Superior temporal gyrus (tissue), 1 donor: ENCODE measurements around the gene DOCK3.

Experiments
- DNase-seq: peaks from one replicate; pipeline ENCODE4 v3.0.0-alpha.2; 2016; ENCODE audit errors: extremely low spot score

The DOCK3 gene

DNA sequence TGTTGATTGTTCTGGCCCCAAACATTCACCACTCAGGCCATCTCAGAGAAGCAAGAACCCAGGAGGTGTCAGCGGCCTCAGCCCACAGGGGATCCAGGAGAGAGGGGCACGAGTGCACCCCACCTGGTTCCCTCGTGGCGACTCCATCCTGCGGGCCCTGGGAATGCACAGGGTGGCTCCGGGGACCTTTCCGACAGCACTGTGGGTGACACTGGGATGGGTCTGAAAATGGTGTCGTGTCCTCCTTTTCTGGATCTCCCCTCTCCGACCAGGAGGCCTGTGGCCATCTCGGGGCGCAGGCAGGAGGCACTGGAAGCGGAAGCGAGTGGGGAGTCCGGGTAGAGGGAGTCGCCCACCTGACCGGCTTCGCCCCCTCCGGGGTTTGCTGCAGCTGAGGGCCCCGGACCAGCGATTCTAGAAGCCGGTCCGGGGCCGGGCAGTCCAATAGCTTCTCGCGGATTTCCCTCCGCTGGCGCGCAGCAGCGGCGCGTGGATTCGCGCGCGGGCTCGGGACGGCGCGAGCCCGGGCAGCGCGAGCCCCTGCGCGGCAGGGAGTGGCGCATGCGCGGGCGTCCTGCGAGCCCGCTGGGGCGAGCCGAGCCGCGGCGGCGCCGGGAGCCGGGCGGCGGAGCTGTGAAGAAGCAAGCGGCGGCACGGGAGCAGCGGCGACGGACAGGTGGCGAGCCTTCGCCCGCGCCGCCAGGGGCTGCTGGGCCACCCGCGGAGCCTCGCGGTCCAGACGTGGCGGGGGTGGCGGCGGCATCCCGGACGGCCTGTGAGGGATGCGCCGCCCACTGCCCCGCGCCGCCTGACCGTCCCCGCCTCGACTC, at the start of gene DOCK3:
Gene DOCK3, plus strand, starts transcription at position 579 of the 830 bp plus-strand sequence. CDS start 337 bp downstream, outside the sequence.
- peak; percentile 74 for DNase-seq

DNA sequence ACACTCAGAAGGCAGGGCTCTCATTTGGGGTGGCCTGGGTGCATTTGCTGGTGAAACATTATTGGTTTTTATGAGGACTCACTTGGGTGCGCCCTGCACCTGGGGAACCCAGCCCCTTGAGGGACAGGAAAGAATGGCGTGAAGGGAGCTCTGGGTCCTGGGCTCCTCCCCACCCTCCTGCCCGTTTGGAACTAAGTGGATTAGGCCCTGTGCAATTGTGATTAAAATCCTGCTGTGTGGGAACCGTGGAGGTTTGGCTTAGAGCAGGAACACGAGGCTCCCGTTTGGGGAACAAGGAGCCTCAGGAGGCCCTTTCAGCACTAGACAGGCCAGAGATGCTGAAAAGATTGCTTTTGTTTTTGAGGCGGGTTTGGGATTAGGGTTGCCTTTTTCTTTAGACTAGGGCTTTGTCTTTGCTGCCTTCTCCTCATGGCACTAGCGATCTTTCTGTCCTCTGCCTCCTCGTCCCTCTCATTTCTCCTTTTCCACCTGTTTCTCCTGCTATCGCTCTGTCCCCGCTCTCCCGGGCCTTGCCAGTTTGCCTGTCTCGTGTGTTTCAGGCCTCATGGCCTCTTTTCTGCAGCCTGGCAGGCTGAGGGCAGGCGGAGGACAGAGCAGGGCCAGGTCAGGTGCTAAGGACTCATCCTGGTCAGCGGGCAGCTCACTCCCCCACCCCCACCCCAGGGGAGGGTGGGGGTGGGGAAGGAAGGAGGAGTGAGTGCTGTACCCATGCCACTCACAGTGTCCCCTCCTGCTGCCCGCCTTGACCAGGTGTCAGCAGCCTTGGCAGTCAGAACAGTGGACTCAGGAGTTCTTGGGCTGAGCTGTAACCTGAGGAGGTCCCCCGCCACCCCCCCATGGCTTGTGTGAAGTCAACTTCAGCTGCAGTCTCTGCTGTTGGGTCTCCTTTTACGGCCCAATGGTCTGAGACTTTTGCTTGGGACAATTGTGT, 49.2 kb upstream of the DOCK3 start:
- DNase-seq: no peak

- no peak for DNase-seq
Observed at GRCh38 chr3:50626401-50626800, 48.3 kb upstream of the DOCK3 start.

GRCh38 chr3:50627407-50628051, 47.2 kb upstream of the DOCK3 start:
- peak; percentile 69 for DNase-seq

- no peak for DNase-seq
Observed at GRCh38 chr3:50628601-50629000, 46.1 kb upstream of the DOCK3 start.

GRCh38 chr3:50630394-50630793, 44.3 kb upstream of the DOCK3 start:
- DNase-seq: no peak

DNA sequence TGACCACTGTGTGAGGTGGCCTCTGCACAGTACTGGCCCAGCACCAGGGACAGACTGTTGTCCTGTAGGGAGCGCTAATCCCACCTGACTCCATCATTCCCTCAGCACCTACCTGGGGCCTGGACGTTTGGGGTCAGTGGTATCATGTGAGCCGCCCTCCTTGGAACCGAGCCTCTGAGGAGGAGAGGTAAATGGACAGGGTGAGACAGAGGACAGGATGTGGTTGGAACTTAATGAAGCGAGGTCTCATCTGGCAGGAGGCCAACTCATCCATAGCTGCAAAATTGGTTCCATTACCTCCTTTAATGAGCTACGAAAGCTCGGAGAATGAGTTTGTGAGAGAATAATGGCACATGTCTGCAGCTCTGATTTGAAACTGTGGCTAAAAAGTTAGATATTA, 43.9 kb upstream of the DOCK3 start:
- DNase-seq: no peak

GRCh38 chr3:50632450-50632849, 42.3 kb upstream of the DOCK3 start:
- DNase-seq: no peak

- no peak for DNase-seq
Observed at GRCh38 chr3:50633230-50633790, 41.4 kb upstream of the DOCK3 start.

GRCh38 chr3:50635066-50635465, 39.7 kb upstream of the DOCK3 start:
- DNase-seq: no peak

DNA sequence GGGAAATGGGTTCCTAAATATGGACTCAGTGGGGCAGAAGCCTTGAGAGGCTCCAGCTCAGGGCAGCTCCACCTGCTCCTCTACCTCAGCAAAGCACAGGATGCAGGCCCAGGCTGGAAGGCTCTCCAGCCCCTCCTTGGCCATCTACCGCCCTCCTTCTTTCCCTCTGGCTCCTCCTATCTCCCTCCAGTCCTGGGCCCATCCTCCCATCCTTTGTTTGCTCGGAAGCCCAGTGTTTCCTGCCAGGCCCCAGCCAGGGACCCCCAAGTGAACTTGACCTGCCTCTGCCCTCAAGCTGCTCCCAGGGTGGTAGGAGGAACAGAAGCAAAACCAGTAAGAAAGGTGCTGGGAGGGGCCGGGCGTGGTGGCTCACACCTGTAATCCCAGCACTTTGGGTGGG, 37.7 kb upstream of the DOCK3 start:
- DNase-seq: no peak

DNA sequence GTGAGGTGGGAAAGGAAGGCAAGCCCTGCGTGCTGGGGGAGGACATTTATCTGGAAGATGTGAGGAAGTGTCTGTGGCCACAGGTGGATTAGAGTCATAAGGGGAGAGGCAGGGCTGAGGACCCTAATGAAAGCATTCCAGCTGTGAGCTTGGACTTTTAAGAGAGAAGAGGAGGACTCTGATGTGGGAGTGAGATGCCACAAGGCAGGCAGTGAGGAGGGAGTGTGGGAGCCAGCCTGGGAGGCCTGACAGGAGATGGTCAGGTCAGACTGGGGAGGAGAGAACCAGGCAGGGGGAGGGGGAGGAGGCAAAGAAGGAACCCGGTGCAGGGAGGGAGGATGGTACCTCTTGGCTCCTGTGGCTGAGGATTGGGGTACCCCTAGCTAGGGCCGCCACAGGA, 36.8 kb upstream of the DOCK3 start:
- DNase-seq: no peak

GRCh38 chr3:50639055-50639494, 35.7 kb upstream of the DOCK3 start:
- DNase-seq: no peak

GRCh38 chr3:50642382-50642781, 32.3 kb upstream of the DOCK3 start:
- DNase-seq: no peak

DNA sequence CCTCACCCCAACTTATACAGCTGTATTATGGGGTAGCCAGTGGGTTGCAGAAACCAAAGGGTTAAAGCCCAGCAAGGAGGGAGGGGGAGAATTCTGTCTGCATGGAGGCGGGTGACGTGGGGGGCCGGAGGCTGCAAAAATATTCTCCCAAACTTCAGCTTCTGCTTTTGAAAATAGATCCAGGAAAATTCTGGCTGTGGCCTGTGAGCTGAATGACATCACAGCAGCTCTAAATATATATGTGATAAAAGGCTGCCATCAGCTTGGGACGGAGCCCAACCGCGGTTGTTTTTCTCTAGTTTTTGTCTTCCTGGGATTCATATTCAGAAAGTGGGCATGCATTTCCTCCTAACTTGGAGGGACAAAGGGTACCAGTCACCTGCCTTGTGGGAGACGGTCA, 30.2 kb upstream of the DOCK3 start:
- DNase-seq: peak; percentile 71

DNA sequence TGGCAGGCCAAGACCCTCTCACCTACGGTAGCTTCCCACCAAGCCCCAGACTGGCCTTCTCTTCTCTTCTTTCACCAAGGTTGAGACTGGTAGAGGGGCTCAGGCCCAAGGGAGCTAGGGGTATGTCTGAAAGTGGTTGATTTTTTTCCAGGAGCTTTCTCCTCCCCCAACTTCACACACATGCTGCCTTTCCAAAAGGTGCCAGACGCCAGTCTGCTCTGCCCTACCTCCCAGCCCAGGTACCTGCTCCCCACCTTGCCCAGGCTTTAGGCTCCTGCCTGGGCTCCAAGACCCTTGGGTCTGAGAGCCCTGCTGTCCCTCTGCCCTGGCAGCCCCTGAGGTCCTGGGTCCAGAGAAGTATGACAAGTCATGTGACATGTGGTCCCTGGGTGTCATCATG, 29.3 kb upstream of the DOCK3 start:
- DNase-seq: no peak

DNA sequence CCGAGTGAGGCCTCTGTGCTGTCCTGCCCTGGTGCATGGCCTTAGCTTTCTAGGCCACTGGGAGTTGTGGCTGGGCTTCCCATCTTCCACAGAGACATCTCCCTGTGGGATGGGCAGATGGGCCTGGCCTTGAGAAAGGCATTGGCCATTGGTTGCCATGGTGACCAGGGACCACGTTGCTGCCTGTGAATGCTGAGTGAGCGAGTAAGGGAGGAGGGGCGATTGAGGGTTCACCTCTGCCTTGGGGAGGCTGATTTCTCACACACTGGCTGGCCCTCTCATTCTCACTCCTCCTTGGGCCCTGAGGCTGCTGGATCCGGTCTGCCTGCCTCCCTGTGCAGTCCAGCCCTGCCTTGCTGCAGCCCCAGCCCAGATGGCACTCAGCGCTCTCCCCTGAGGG, 26.4 kb upstream of the DOCK3 start:
- no peak for DNase-seq

GRCh38 chr3:50648944-50649343, 25.8 kb upstream of the DOCK3 start:
- no peak for DNase-seq

DNA sequence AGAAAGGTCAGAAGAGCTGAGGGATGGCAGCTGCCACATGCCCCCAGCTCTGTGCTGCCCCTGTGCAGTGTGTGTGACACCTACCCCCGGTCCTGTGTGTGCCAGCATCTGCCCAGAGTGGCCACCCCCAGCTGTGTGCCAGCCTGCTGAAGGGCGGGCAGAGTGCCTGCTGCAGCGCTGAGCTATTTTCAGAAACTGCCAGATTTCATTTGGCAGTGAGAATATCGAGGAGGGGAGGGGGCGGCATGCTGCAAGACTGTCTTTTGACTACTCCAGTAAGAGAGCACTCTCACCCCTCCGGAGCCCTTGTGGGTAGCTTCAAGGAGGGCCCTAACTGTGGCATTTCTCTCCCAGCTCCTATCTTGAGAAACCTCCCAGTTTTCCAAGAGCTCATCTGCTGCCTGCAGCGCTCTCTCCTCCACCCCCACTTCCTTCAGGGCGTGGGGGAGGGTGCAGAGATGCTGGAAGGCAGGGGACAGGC, 25.2 kb upstream of the DOCK3 start:
- peak; percentile 65 for DNase-seq

GRCh38 chr3:50650018-50650417, 24.7 kb upstream of the DOCK3 start:
- no peak for DNase-seq

DNA sequence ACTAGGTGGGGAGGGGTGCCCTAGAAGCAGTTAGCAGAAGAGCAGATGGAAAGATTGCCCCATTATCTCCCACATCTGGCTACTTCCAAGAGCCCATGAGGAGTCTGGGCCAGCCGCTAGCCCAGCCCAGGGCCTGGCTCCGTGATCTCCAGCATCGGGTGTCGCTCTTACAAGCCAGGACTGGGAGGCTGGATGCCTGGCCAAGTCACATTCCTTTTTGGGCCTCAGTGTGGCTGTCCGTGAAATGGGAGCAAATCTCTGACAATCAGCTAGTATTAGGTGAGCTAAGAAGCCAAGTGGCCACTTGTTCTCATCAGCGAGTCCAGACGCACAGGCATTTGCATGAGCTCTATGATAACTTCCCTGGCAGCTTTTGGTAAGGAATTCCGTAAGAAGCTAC, 23.3 kb upstream of the DOCK3 start:
- no peak for DNase-seq
